Muscle layer of duodenum (tissue), 2 donors: ENCODE results near the gene C1QTNF12.

Experiments used
- H3K27ac ChIP-seq: one replicate; pipeline ENCODE4 v1.7.0; 2013; ENCODE audit warnings: mild to moderate bottlenecking, low read length
- H3K27me3 ChIP-seq: one replicate; pipeline ENCODE4 v1.7.0; 2013; ENCODE audit warnings: low read depth, mild to moderate bottlenecking, control low read depth, low read length
- H3K36me3 ChIP-seq, 2 donors: one replicate each; pipeline ENCODE4 v1.7.0; 2013; ENCODE audit warnings: low read length in 2 of 2, control low read depth in 1 of 2, mild to moderate bottlenecking in 1 of 2; ENCODE audit not compliant: insufficient read depth in 2 of 2, control insufficient read depth in 1 of 2
- H3K4me1 ChIP-seq, 2 donors: one replicate each; pipeline ENCODE4 v1.7.0; 2013; ENCODE audit warnings: low read length in 2 of 2, mild to moderate bottlenecking in 2 of 2, control low read depth in 1 of 2, moderate library complexity in 1 of 2; ENCODE audit not compliant: insufficient read depth in 2 of 2, control insufficient read depth in 1 of 2
- H3K4me3 ChIP-seq, 2 donors: one replicate each; pipeline ENCODE4 v1.7.0; 2013; ENCODE audit warnings: low read length in 2 of 2, low read depth in 1 of 2, mild to moderate bottlenecking in 1 of 2
- H3K9me3 ChIP-seq, 2 donors: one replicate each; pipeline ENCODE4 v1.7.0; 2013; ENCODE audit warnings: low read length in 2 of 2, control low read depth in 1 of 2, mild to moderate bottlenecking in 1 of 2; ENCODE audit not compliant: control insufficient read depth in 1 of 2
- donor health status: healthy.

C1QTNF12 gene

DNA sequence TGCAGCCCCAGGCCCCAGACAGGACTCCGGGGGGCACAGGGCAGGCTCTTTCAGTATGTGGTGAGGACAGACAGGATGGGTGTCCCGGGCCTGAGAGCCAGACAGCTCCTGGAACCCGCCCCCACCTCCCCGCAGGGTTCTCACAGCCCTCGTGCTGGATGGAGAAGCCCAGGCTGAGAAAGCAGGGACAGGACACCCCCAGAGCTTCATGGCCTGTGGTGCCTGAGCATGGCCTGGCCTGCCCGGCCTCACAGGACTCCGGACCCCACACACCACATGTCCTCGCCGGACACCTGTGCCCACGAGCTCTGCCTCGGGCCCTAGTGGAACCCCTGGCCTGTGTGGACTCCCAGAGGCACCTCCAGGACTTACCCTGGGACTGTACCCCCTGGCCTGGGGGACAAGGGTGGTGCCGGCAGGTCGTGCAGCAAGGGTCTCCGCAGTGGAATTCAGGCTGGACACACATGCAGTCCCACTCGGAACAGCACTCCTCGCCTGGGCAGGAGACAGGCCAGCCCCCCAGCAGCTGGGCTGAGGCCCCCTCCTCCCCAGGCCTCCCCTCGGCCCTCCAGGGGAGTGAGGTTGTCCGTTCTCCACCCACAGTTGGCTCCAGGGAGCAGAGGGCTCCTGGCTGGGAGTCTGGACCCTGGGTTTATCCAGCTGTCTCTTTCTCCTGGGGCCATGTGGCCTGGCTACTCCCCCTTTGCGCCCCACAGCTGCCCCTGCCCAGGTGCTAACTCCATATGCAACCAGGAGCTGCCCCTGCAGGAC is 41.3 kb downstream of the C1QTNF12 start:
- H3K9me3 ChIP-seq = no peaks in the 10 kb centered on the region
- no peak overlapping the region for H3K27ac ChIP-seq
- H3K36me3 ChIP-seq = no peaks in the 10 kb centered on the region
- peaks cover 10% of the 10 kb centered on the region for H3K27me3 ChIP-seq
- H3K4me3 ChIP-seq = no peak overlapping the region
- H3K4me1 ChIP-seq = peaks cover 0 to 19% of the 10 kb centered on the region in 2 donors

DNA sequence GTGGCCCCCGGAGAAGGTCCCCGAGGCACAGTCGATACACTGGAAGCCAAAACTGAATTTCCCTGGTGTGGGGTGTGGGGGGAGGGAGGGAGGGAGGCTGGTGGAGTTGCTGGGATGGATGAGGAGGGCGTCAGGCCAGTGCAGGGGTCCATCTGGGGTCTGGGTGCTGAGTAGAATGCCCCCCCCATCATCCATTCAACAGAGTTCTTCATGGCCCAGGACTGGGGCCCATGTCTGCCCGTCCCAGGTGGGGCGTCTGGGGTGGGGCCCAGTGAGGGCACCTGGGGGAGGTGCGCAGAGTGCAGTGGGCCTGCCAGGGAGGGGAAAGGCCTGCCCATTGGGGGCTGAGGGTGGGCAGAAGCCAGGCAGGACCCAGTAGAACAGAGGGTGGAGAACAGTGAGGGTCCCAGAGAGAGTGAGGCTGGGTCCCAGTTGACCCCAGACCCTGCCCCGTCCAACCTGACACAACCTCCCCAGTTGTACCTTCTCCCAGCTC is 42.0 kb downstream of the C1QTNF12 start:
- peaks cover 10% of the 10 kb centered on the region for H3K27me3 ChIP-seq
- H3K36me3 ChIP-seq = no peaks in the 10 kb centered on the region
- no peak overlapping the region for H3K27ac ChIP-seq
- H3K4me1 ChIP-seq = peaks cover 0 to 19% of the 10 kb centered on the region in 2 donors
- H3K9me3 ChIP-seq = no peaks in the 10 kb centered on the region
- H3K4me3 ChIP-seq = no peak overlapping the region

DNA sequence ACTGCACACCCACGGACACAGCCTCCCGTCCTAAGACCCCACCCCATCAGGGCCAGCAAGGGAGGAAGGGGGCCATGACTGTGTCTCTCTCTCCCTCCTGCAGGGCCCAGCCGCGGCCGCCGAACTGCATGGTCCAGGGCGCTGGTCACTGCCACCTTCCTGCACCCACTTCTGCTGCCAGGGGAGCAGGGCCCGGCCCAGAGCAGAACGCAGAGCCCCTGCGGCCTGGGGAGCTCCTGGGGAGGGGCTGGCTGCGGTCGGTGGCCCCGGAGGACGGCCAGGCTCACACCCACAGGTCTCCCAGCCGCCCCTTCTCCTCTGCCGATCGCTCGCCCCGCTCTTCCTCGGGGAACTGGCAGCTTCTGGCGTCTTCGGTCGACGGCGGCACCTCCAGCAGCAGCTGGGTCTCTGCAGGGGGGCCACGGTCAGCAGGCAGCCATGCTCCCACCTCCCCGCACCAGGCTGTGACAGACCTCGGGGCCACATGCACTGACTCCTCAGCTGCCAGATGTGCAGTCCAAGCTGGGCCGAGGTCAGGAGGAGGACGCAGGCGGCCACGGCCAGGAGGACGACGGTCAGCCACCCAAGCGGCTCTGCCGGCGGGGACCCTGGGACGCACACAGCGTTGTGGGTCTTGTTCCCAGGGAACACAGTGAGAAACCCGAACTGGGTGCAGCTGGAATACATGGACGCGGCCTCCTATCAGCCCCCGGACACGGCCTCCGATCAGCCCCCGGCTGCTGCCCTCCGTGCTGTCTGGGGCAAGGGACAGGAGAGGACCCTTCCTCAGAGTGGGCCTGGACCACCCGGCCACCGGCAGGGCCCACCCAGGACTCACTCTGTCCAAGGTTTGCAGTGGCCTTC is 42.7 kb downstream of the C1QTNF12 start:
- Histone ChIP-seq H3K36me3 (no peaks in the 10 kb centered on the region), H3K9me3 (no peaks in the 10 kb centered on the region), H3K4me1 (peaks cover 0 to 19% of the 10 kb centered on the region in 2 donors), H3K4me3 (no peak overlapping the region), H3K27ac (no peak overlapping the region), H3K27me3 (peaks cover 10% of the 10 kb centered on the region)

DNA sequence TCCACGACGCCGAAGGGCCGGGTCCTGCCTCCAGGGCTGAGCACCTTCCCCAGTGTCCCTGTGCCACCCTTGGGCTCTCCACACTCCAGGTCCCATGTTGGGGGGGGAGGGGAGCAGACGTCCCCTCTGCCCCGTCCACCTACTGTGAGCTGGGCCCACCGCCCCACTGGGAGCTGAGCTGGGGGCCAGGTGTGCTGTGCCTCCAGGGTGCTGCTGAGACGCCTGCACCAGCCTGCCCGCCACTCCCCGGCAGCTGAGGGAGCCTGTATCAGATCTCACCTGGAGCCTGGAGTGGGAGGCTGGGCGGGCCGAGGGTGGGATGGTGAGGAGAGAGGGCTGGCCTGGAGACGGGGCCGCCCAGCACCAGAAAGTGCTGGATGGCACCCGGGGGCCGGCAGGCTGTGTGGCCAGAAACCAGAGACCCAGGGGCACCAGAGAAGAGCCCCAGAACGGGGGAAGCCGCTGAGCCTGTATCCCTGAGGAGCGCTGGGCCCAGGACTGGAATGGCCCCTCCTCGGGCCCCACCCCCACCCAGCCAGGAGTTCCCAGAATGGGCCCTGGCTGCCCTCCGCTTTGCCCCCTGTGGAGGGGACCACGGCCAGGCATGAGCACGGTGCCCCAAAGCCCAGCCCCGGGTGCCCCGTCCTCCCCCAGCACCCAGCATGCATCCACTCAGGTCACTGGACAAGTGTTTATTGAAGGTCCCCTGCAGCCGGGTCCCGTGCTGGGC is 43.5 kb downstream of the C1QTNF12 start:
- H3K4me3 ChIP-seq = no peak overlapping the region

DNA sequence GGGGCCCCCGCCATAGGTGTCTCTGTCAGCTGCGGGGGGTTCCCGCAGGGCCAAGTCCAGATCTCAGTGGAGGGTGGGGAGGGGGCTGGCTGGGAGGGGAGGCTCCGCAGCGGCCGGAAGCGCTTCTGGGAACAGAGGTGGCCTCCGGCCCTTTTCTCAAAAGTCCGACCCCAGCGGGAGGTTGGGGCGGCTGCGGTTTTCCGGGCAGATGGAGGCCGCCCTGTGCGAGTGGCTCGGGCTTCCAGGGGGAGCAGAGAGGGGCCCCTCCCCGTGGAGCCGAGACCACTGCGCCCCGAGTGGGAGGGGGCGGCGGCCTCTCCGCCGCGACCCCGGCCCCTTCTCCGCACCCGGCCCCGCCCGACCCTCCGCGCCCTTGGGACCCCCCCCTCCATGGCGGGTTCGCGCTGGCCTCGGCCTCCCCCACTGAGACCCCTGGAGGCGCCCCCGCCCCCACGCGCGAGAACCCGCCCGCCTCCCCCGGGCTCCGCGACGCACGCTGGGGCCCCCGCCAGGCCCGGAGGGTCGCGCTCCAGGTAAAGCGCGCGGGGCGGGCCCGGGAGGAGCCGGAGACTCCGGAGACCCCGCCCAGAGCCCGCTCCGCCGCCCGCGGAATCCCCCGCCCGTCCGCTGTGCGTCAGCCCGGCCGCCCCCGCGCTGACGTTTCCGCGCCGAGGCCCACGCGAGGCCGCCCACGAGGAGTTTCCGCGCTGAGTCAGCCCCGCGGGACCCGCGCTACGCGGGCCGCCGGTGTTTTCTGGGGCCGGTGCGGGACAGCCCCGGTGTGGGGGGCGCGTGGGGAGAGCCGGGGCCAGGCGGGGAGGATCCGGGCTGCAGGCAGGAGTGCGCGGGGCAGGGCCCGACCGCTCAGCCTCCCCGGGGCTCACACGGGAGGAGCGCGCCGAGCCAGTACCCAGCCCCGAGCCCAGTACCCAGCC is 45.4 kb downstream of the C1QTNF12 start:
- Histone ChIP-seq H3K27ac (no peak overlapping the region), H3K9me3 (no peaks in the 10 kb centered on the region), H3K36me3 (no peaks in the 10 kb centered on the region), H3K4me1 (peaks cover 0 to 5% of the 10 kb centered on the region in 2 donors), H3K4me3 (peak overlapping the region in 1 of 2 donors; percentile 26), H3K27me3 (no peaks in the 10 kb centered on the region)

More for the DNA sequence above, 43.5 kb downstream of the C1QTNF12 start:
- Histone ChIP-seq H3K27me3 (peaks cover 10% of the 10 kb centered on the region), H3K36me3 (no peaks in the 10 kb centered on the region), H3K9me3 (no peaks in the 10 kb centered on the region), H3K27ac (no peak overlapping the region), H3K4me1 (peaks cover 0 to 13% of the 10 kb centered on the region in 2 donors)

DNA sequence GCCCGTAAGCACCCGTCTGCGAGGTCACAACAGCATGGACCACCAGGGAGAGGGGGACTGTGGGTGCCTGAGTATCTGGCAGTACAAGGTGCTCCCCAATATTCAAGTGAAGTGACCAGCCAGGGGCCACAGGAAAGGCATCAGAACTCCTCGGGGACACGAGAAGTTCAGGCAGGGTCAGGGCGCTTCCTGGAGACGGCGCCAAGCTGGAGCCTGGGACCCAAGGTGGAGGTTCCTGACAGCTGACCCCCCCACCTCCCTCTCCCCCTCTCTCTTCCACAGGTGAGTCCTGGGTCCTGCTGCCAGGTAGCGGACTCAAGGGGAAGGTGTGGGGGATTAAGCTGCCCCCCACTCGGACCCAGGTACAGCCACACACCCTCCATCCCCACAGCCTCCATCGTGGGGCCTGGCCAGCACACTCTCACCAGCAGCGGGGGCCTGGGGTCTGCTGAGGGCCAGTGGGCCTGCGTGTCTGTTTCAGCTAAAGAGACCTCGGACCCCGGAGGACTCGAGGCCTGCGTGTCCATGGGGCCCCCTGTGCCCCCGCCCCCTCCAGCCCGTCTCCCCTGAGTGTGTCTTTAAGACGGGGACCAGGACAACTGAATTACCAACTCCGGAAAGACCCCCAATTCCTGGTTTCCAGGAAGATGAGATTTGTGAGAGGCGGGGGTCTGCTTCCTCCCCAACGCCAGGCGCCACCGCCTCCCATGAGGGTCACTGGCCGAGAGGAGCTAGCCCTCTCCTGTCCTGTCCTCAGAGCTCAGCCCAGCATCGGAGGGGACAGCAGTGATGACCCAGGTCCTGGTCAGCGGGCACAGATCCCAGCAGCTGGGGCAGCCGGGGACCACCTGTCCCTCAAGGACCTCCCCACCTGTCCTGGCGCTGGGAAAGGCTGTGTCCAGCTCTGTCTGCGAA is 46.3 kb downstream of the C1QTNF12 start:
- H3K4me3 ChIP-seq = no peak overlapping the region

DNA sequence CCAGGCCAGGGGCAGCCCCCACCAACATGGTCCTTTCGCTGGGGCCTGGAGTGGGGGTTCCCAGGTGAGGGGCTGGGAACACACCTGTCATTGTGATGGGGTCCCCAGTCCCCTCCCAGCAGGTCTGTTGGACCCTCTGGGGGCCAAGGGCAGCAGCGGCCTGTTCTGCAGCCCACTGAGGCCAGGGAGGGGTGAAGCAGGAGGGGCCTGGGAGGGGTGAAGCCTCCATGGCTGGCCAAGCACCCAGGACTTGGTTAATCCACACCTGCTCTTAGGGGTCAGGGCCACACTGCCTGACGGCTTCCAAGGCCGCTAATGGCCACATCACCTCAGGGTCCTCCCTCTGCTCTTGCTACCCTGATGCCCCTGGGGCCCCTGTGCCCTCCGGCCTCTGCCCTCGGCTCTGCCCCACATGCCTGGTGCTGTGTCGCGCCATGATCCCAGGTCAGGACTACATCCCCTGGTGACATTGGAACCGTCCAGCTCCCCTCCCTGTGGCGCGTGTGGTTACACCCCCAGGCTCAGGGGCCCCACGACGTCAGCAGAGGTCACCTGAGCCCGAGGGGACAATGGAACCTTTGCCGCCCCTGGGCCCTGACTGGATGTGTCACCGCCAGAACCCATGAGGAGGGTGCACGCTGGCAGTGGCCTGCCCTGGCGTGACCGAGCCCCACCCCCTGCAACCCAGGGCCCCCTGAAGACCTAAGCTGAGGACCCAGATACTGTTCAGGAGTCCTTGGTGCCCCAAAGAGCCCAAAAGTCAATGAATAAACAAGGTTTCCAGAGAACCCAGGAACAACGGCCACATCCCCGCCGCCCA is 47.2 kb downstream of the C1QTNF12 start:
- Histone ChIP-seq H3K27me3 (no peaks in the 10 kb centered on the region), H3K36me3 (no peaks in the 10 kb centered on the region)

More for the DNA sequence above, 46.3 kb downstream of the C1QTNF12 start:
- H3K27me3 ChIP-seq = no peaks in the 10 kb centered on the region
- no peak overlapping the region for H3K27ac ChIP-seq
- no peaks in the 10 kb centered on the region for H3K4me1 ChIP-seq
- peaks cover 0 to 3% of the 10 kb centered on the region in 2 donors for H3K9me3 ChIP-seq
- H3K36me3 ChIP-seq = no peaks in the 10 kb centered on the region

DNA sequence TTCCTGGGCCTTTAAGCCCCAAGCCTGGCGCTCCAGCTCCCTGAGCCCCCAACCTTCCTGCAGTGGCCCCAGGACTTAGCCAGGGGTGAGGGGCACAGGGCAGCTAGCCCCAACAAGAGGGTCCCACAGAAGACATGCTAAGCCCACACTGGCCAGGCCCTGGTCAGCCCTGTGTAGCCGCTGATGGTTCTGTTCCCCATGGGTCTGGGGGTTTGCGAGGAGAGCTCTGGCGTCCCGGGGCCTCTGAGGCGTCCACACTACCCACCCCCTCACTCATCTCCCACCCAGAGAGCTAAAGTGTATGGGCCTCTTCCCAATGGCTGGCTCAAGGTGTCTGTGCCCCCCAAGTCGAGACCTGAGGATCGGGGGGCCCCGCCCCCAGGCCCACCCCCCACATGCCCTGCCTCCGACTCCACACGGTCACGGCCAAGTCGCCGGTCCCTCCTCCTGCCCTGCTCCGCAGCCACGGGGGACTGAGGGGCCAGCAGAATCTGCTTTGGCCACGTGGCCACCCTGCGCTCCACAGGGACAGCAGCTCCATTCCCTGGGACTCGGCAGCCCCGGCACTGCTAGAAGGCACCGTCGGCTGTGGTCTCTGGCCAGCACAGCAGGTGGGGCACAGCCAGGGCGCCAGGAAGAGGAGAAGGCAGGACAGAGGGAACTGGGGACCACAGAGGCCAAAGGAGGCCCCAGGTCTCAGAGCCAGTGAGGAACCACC is 47.9 kb downstream of the C1QTNF12 start:
- H3K27me3 ChIP-seq = no peaks in the 10 kb centered on the region
- no peaks in the 10 kb centered on the region for H3K36me3 ChIP-seq
- H3K4me3 ChIP-seq = no peak overlapping the region
- peaks cover 3 to 5% of the 10 kb centered on the region in 2 donors for H3K9me3 ChIP-seq
- no peaks in the 10 kb centered on the region for H3K4me1 ChIP-seq
- H3K27ac ChIP-seq = no peak overlapping the region

More for the DNA sequence above, 47.2 kb downstream of the C1QTNF12 start:
- Histone ChIP-seq H3K9me3 (peaks cover 3% of the 10 kb centered on the region in 2 donors), H3K4me3 (no peak overlapping the region), H3K27ac (no peak overlapping the region), H3K4me1 (no peaks in the 10 kb centered on the region)
